Lower lobe of right lung (tissue), 2 donors: ENCODE results near the gene SPRN. TPM values are rescaled to one million over a fixed set of nuclear protein-coding genes. Genes with fewer than 3 reads are reported as not detected.
"Not testable (repeated sequence)": the region's sequence is repeated elsewhere in the genome, so short reads cannot be mapped to it uniquely, and the experiment has no call there.

Experiments
- ATAC-seq, 2 donors: fragments of 200-7000 bp; cut with Tn5 transposase; one replicate each; pipeline ENCODE4 v1.9.1; 2020 to 2022; ENCODE audit warnings: mild to moderate bottlenecking in 2 of 2, moderate library complexity in 2 of 2
- DNase-seq: peaks from one replicate; pipeline ENCODE4 v3.0.0-alpha.2; 2020
- H3K27ac ChIP-seq: fragments of 200-600 bp; one replicate; pipeline ENCODE4 v1.8.0; 2022
- H3K27me3 ChIP-seq: fragments of 200-600 bp; one replicate; pipeline ENCODE4 v1.8.0; 2022; ENCODE audit warnings: low read depth
- H3K36me3 ChIP-seq: fragments of 200-600 bp; one replicate; pipeline ENCODE4 v1.8.0; 2022; ENCODE audit warnings: mild to moderate bottlenecking
- H3K4me1 ChIP-seq: fragments of 200-600 bp; one replicate; pipeline ENCODE4 v1.8.0; 2022
- H3K4me3 ChIP-seq: fragments of 200-600 bp; one replicate; pipeline ENCODE4 v1.8.0; 2022; ENCODE audit warnings: mild to moderate bottlenecking
- H3K9me3 ChIP-seq: fragments of 200-600 bp; one replicate; pipeline ENCODE4 v1.8.0; 2022
- CTCF ChIP-seq: fragments of 200-600 bp; IDR thresholded peaks from one replicate; pipeline ENCODE4 v1.8.0; 2022; ENCODE audit warnings: antibody characterized with exemption, mild to moderate bottlenecking
- intact Hi-C: fragments of 100-400 bp; cut with DNase I; formaldehyde crosslinking; loops from one replicate; pipeline ENCODE4 v1.11.0; 2022
- total RNA-seq: library from RNA; stranded (reverse); fragmentation: NEBNext Ultra II Directional; extraction: Animal tissue kit (Norgen Biotek cat#: 25700); gene quantifications from one replicate; pipeline ENCODE4 v1.2.1, GENCODE V29; 2021
- donor health status: DM: no; HTN: yes; CAD: no; lungs with severe emphysema.

SPRN gene
- total RNA-seq, 1 donor from 2014 or later, result not detected

- H3K27ac ChIP-seq, result peak within 1 kb of the TSS; percentile 85
- DNase-seq, result peak; percentile 81
These were observed 45.1 kb downstream of the SPRN start, which contains the start of gene PAOX for GRCh38 chr10:133379152-133379800. Gene PAOX (plus strand): TSS chr10:133379262. CDS start chr10:133379317, 55 bp downstream.

GRCh38 chr10:133378251-133379096 lies 46.0 kb downstream of the SPRN start:
- H3K4me1 ChIP-seq, result peaks cover 28% of the 10 kb centered on the region
- peak overlapping the region; percentile 85 for H3K27ac ChIP-seq
- DNase-seq (peak; percentile 90), ATAC-seq (peak; percentile 88 to 89)
- no peaks in the 10 kb centered on the region for H3K27me3 ChIP-seq
- intact Hi-C loops, result no loop called here
- H3K36me3 ChIP-seq, result no peaks in the 10 kb centered on the region
- no peak for TF ChIP-seq CTCF
- H3K9me3 ChIP-seq, result no peaks in the 10 kb centered on the region
- H3K4me3 ChIP-seq, result peak overlapping the region; percentile 95

More at GRCh38 chr10:133379152-133379800, 45.1 kb downstream of the SPRN start, which contains the start of gene PAOX:
- peaks cover 22% of the 10 kb centered on the region for H3K4me1 ChIP-seq
- no peaks in the 10 kb centered on the region for H3K27me3 ChIP-seq
- peaks cover 7% of the 10 kb centered on the region for H3K36me3 ChIP-seq
- no peaks in the 10 kb centered on the region for H3K9me3 ChIP-seq
- intact Hi-C loops, result no loop called here
- peak; percentile 75 to 76 for ATAC-seq
- TF ChIP-seq CTCF, result no peak
- peak within 1 kb of the TSS; percentile 95 for H3K4me3 ChIP-seq

GRCh38 chr10:133377818-133378250 lies 46.6 kb downstream of the SPRN start:
- intact Hi-C loops, result no loop called here
- Histone ChIP-seq H3K27ac (peak overlapping the region; percentile 85), H3K36me3 (no peaks in the 10 kb centered on the region), H3K4me1 (peaks cover 28% of the 10 kb centered on the region), H3K27me3 (no peaks in the 10 kb centered on the region), H3K9me3 (no peaks in the 10 kb centered on the region), H3K4me3 (peak overlapping the region; percentile 95)
- no peak for DNase-seq
- no peak for TF ChIP-seq CTCF
- ATAC-seq, result no peak

GRCh38 chr10:133377025-133377817 lies 47.2 kb downstream of the SPRN start:
- no peaks in the 10 kb centered on the region for H3K27me3 ChIP-seq
- no peak for TF ChIP-seq CTCF
- intact Hi-C loops, result no loop called here
- H3K4me1 ChIP-seq, result peaks cover 31% of the 10 kb centered on the region
- ATAC-seq, result no peak
- no peak overlapping the region for H3K4me3 ChIP-seq
- H3K27ac ChIP-seq, result no peak overlapping the region
- H3K36me3 ChIP-seq, result no peaks in the 10 kb centered on the region
- DNase-seq, result peak; percentile 50
- no peaks in the 10 kb centered on the region for H3K9me3 ChIP-seq

GRCh38 chr10:133376183-133376582 lies 48.2 kb downstream of the SPRN start:
- H3K4me1 ChIP-seq, result peaks cover 37% of the 10 kb centered on the region
- H3K9me3 ChIP-seq, H3K4me3 ChIP-seq, DNase-seq, ATAC-seq, H3K27ac ChIP-seq, H3K27me3 ChIP-seq, intact Hi-C loops, H3K36me3 ChIP-seq: not testable (repeated sequence)
